ENCODE data around the gene CHP1.

DNA sequence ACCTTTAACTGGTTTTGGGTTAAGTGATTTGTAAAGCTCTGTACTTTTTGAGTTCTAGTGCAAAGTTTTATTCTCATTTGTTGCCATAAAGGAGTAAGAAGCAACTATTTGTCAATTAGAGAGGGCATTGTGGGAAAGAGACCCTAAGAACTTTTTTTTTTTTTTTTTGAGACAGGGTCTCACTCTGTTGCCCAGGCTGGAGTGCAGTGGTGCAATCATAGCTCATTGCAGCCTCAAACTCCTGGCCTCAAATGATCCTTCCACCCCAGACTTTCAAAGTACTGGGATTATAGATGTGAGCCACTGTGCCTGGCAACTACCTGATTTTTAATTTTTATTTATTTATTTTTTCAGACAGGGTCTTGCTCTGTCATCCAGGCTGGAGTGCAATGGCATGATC lies 4.9 kb downstream of the CHP1 start:
- TF ChIP-seq, protein P1, sequence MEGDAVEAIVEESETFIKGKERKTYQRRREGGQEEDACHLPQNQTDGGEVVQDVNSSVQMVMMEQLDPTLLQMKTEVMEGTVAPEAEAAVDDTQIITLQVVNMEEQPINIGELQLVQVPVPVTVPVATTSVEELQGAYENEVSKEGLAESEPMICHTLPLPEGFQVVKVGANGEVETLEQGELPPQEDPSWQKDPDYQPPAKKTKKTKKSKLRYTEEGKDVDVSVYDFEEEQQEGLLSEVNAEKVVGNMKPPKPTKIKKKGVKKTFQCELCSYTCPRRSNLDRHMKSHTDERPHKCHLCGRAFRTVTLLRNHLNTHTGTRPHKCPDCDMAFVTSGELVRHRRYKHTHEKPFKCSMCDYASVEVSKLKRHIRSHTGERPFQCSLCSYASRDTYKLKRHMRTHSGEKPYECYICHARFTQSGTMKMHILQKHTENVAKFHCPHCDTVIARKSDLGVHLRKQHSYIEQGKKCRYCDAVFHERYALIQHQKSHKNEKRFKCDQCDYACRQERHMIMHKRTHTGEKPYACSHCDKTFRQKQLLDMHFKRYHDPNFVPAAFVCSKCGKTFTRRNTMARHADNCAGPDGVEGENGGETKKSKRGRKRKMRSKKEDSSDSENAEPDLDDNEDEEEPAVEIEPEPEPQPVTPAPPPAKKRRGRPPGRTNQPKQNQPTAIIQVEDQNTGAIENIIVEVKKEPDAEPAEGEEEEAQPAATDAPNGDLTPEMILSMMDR (IDR thresholded peaks at IDR 0.05 in 8 of 11, conservative IDR thresholded peaks at IDR 0.05 in 3 of 11) = no peak
- TF ChIP-seq POLR2AphosphoS5 (IDR thresholded peaks at IDR 0.05) (no peak), POLR2A (IDR thresholded peaks at IDR 0.05) (no peak)
